IMR-90 (cell line): ENCODE data around the gene TTC38. TPM values are rescaled to one million over a fixed set of nuclear protein-coding genes. Genes with fewer than 3 reads are reported as not detected.

Source experiments
- ATAC-seq: fragments of 200-7000 bp; cut with Tn5 transposase; 2 replicates; pipeline ENCODE4 v1.9.1; 2020; ENCODE audit warnings: low read depth, mild to moderate bottlenecking, moderate library complexity
- BruUV-seq: library from RNA; stranded (reverse); fragments of 400-500 nt; replicated peaks from 2 replicates; lab custom pipeline; 2021; lab: Mats Ljungman, UMichigan
- CTCF ChIA-PET: fragments of 300-600 bp; formaldehyde crosslinking; extraction: SDS; loops from one replicate; lab custom pipeline; 2021; ENCODE audit warnings: antibody characterized with exemption; lab: Yijun Ruan, JAX
- POLR2A ChIA-PET: fragments of 300-600 bp; sonication (Branson Sonifier 250); formaldehyde crosslinking; loops from one replicate; lab custom pipeline; 2022; ENCODE audit warnings: antibody characterized with exemption; ENCODE audit not compliant: unreplicated experiment; lab: Charles Lee
- DNase-seq: peaks from one replicate; pipeline ENCODE4 v3.0.0; 2013
- H2AFZ ChIP-seq: replicated peaks from 2 replicates; pipeline ENCODE3; 2013; ENCODE audit warnings: low read length, mild to moderate bottlenecking; ENCODE audit not compliant: poor library complexity
- H2AK5ac ChIP-seq: 2 replicates; pipeline ENCODE4 v1.6.1; 2013; ENCODE audit warnings: low read depth, low read length, inconsistent platforms
- H2AK9ac ChIP-seq: replicated peaks from 2 replicates; pipeline ENCODE3; 2013; ENCODE audit warnings: mild to moderate bottlenecking, low read depth, low read length, moderate library complexity; ENCODE audit not compliant: poor library complexity
- H2BK120ac ChIP-seq: 2 replicates; pipeline ENCODE4 v1.6.1; 2013; ENCODE audit warnings: low read depth, low read length, inconsistent platforms
- H2BK15ac ChIP-seq: 3 replicates; pipeline ENCODE4 v1.6.1; 2013; ENCODE audit warnings: low read depth, low read length, inconsistent platforms
- H2BK20ac ChIP-seq: 2 replicates; pipeline ENCODE4 v1.6.1; 2013; ENCODE audit warnings: low read depth, mild to moderate bottlenecking, inconsistent platforms, low read length, moderate library complexity
- H2BK5ac ChIP-seq: 2 replicates; pipeline ENCODE4 v1.6.1; 2013; ENCODE audit warnings: mild to moderate bottlenecking, low read depth, low read length, inconsistent platforms; ENCODE audit not compliant: poor library complexity, severe bottlenecking
- H3K14ac ChIP-seq: replicated peaks from 2 replicates; pipeline ENCODE4 v1.6.1; 2013; ENCODE audit warnings: low read depth, low read length, inconsistent platforms
- H3K18ac ChIP-seq: 2 replicates; pipeline ENCODE4 v1.6.1; 2013; ENCODE audit warnings: low read depth, low read length, control low read depth
- H3K23ac ChIP-seq: 2 replicates; pipeline ENCODE4 v1.6.1; 2013; ENCODE audit warnings: low read depth, low read length, inconsistent platforms
- H3K27ac ChIP-seq: 2 replicates; pipeline ENCODE4 v1.5.1; 2013; ENCODE audit warnings: mild to moderate bottlenecking, control low read depth, low read length; ENCODE audit not compliant: insufficient read depth
- H3K27me3 ChIP-seq: 2 replicates; pipeline ENCODE4 v1.6.1; 2013; ENCODE audit warnings: low read length; ENCODE audit not compliant: control insufficient read depth, insufficient read depth
- H3K36me3 ChIP-seq: 2 replicates; pipeline ENCODE4 v1.6.1; 2013; ENCODE audit warnings: low read length, mixed read lengths; ENCODE audit not compliant: control insufficient read depth, insufficient read depth
- H3K4ac ChIP-seq: 2 replicates; pipeline ENCODE4 v1.6.1; 2013; ENCODE audit warnings: low read depth, low read length, inconsistent platforms
- H3K4me1 ChIP-seq: 2 replicates; pipeline ENCODE4 v1.6.1; 2013; ENCODE audit warnings: low read length, mixed read lengths; ENCODE audit not compliant: control insufficient read depth, insufficient read depth
- H3K4me2 ChIP-seq: 2 replicates; pipeline ENCODE4 v1.6.1; 2013; ENCODE audit warnings: low read depth, mild to moderate bottlenecking, control low read depth, low read length, moderate library complexity
- H3K4me3 ChIP-seq: 2 replicates; pipeline ENCODE4 v1.5.1; 2013; ENCODE audit warnings: low read depth, mild to moderate bottlenecking, control low read depth, low read length, moderate library complexity; ENCODE audit not compliant: insufficient read depth
- H3K56ac ChIP-seq: 2 replicates; pipeline ENCODE4 v1.6.1; 2013; ENCODE audit warnings: low read length, inconsistent platforms; ENCODE audit not compliant: insufficient read depth; ENCODE audit errors: extremely low read depth
- H3K79me1 ChIP-seq, 2 experiments: 2 replicates each; pipeline ENCODE4 v1.6.1; 2013; ENCODE audit warnings: low read length in 2 of 2, inconsistent platforms in 1 of 2, low read depth in 1 of 2
- H3K9ac ChIP-seq: 2 replicates; pipeline ENCODE4 v1.6.1; 2013; ENCODE audit warnings: low read depth, low read length, control low read depth
- H3K9me1 ChIP-seq: 2 replicates; pipeline ENCODE4 v1.6.1; 2013; ENCODE audit warnings: low read length, inconsistent platforms; ENCODE audit not compliant: insufficient read depth
- H3K9me3 ChIP-seq: 2 replicates; pipeline ENCODE4 v1.6.1; 2013; ENCODE audit warnings: low read length; ENCODE audit not compliant: control insufficient read depth, insufficient read depth
- H4K20me1 ChIP-seq: 2 replicates; pipeline ENCODE4 v1.6.1; 2013; ENCODE audit warnings: low read length, inconsistent platforms; ENCODE audit not compliant: insufficient read depth
- H4K5ac ChIP-seq: 2 replicates; pipeline ENCODE4 v1.6.1; 2013; ENCODE audit warnings: mild to moderate bottlenecking, low read depth, low read length, control low read depth
- H4K8ac ChIP-seq, 2 experiments: 2 replicates each; pipeline ENCODE4 v1.6.1; 2013; ENCODE audit warnings: low read depth in 2 of 2, low read length in 2 of 2, control low read depth in 1 of 2, inconsistent platforms in 1 of 2
- H4K91ac ChIP-seq: 2 replicates; pipeline ENCODE4 v1.6.1; 2013; ENCODE audit warnings: low read depth, low read length, inconsistent platforms; ENCODE audit not compliant: insufficient read depth
- BHLHE40 ChIP-seq: fragments of 150-350 bp; IDR thresholded peaks from 2 replicates; pipeline ENCODE4 v1.6.1; 2016; ENCODE audit warnings: mild to moderate bottlenecking, low read depth, low read length
- CEBPB ChIP-seq: IDR thresholded peaks from 2 replicates; pipeline ENCODE4 v1.6.1; 2012; ENCODE audit warnings: low read depth, low read length, improper control_type of control experiment
- CHD1 ChIP-seq: IDR thresholded peaks from 2 replicates; pipeline ENCODE4 v1.6.1; 2012; ENCODE audit warnings: low read depth, low read length, improper control_type of control experiment
- CTCF ChIP-seq: conservative IDR thresholded peaks from 2 replicates; pipeline ENCODE4 v1.5.1; 2012; ENCODE audit warnings: mild to moderate bottlenecking, low read depth, low read length, improper control_type of control experiment
- ELK1 ChIP-seq: fragments of 150-350 bp; IDR thresholded peaks from 2 replicates; pipeline ENCODE4 v1.6.1; 2016; ENCODE audit warnings: low read depth, mild to moderate bottlenecking, low read length, moderate library complexity, borderline replicate concordance
- FOS ChIP-seq: fragments of 150-350 bp; IDR thresholded peaks from 2 replicates; pipeline ENCODE4 v1.6.1; 2016; ENCODE audit warnings: low read depth, low read length
- MAFK ChIP-seq: IDR thresholded peaks from 2 replicates; pipeline ENCODE4 v1.6.1; 2012; ENCODE audit warnings: low read depth, low read length, improper control_type of control experiment
- MAZ ChIP-seq: IDR thresholded peaks from 2 replicates; pipeline ENCODE4 v1.6.1; 2012; ENCODE audit warnings: low read depth, mild to moderate bottlenecking, low read length, improper control_type of control experiment, moderate library complexity, borderline replicate concordance
- MXI1 ChIP-seq: IDR thresholded peaks from 2 replicates; pipeline ENCODE4 v1.6.1; 2012; ENCODE audit warnings: low read depth, mild to moderate bottlenecking, low read length, moderate library complexity, borderline replicate concordance
- NFE2L2 ChIP-seq: fragments of 150-350 bp; IDR thresholded peaks from 2 replicates; pipeline ENCODE4 v1.6.1; 2016; ENCODE audit warnings: low read depth, mild to moderate bottlenecking, low read length
- POLR2A ChIP-seq: IDR thresholded peaks from 2 replicates; pipeline ENCODE4 v1.6.1; 2012; ENCODE audit warnings: mild to moderate bottlenecking, low read depth, low read length
- RAD21 ChIP-seq: IDR thresholded peaks from 2 replicates; pipeline ENCODE4 v1.6.1; 2012; ENCODE audit warnings: low read length, improper control_type of control experiment
- RCOR1 ChIP-seq: IDR thresholded peaks from 2 replicates; pipeline ENCODE4 v1.6.1; 2012; ENCODE audit warnings: mild to moderate bottlenecking, low read length, improper control_type of control experiment; ENCODE audit not compliant: insufficient replicate concordance
- RFX5 ChIP-seq: IDR thresholded peaks from 2 replicates; pipeline ENCODE4 v1.8.0; 2012; ENCODE audit warnings: low read depth, mild to moderate bottlenecking, low read length, moderate library complexity
- SMC3 ChIP-seq: fragments of 150-350 bp; IDR thresholded peaks from 2 replicates; pipeline ENCODE4 v1.6.1; 2016; ENCODE audit warnings: low read depth, mild to moderate bottlenecking, antibody characterized with exemption, low read length, moderate library complexity
- WGBS, 2 experiments: methylation state at CpG; one replicate each; pipeline versions ENCODE4 v1.1.5 to v1.1.7; 2013; ENCODE audit warnings: missing lambda C conversion rate in 2 of 2; ENCODE audit not compliant: insufficient read length in 1 of 2; ENCODE audit errors: extremely low coverage in 2 of 2; 5-methylcytosine and 5-hydroxymethylcytosine counted together
- dilution Hi-C: fragments of 300-500 bp; cut with HindIII; formaldehyde crosslinking; loops from one replicate; pipeline ENCODE4 v1.14.3; 2018; ENCODE audit warnings: low sequenced_read_pairs; ENCODE audit not compliant: unreplicated experiment
- in situ Hi-C: fragments of 300-500 bp; cut with MboI; formaldehyde crosslinking; loops from 3 replicates; pipeline ENCODE4 v1.14.3; 2019; ENCODE audit warnings: low sequenced_read_pairs, inconsistent platforms, mixed read lengths
- intact Hi-C: fragments of 100-400 bp; cut with micrococcal nuclease; formaldehyde crosslinking; loops from 2 replicates; pipeline ENCODE4 v1.10.0; 2022
- polyA plus RNA-seq, 3 experiments: library from polyadenylated mRNA; depleted of rRNA; stranded (reverse); fragments of >200 nt; gene quantifications; 2 replicates each; pipeline ENCODE4 v1.2.3, GENCODE V29; 2012; ENCODE audit warnings: low replicate concordance in 1 of 3
- total RNA-seq: library from RNA; depleted of rRNA; stranded (reverse); fragments of >200 nt; gene quantifications from 2 replicates; pipeline ENCODE4 v1.2.3, GENCODE V29; 2012

TTC38 gene
- total and polyA plus RNA-seq, 2 of the 4 experiments (the other 2 are of a cell fraction), result 43.6 to 52.3 TPM

GRCh38 chr22:46286006-46286405, 18.2 kb downstream of the TTC38 start:
- Histone ChIP-seq H4K20me1 (no peaks in the 10 kb centered on the region), H3K4me1 (no peaks in the 10 kb centered on the region), H3K36me3 (peaks cover 64% of the 10 kb centered on the region), H3K56ac (no peak overlapping the region), H2BK5ac (no peak overlapping the region), H3K4me2 (no peak overlapping the region), H3K27me3 (no peaks in the 10 kb centered on the region), H2BK15ac (no peak overlapping the region), H3K18ac (no peak overlapping the region), H3K4ac (no peak overlapping the region), H3K9ac (no peak overlapping the region), H3K14ac (no peak overlapping the region), H2AK9ac (no peak overlapping the region), H4K5ac (no peak overlapping the region), H3K4me3 (no peak overlapping the region), H3K79me1 (no peaks in the 10 kb centered on the region; a peak in 1 of 4 replicates), H4K91ac (no peak overlapping the region), H2AFZ (no peak overlapping the region), H2AK5ac (no peak overlapping the region), H2BK120ac (no peak overlapping the region), H2BK20ac (no peak overlapping the region), H3K27ac (peak overlapping the region; percentile 50; the same call in 1 of the 2 replicates), H3K9me3 (no peaks in the 10 kb centered on the region), H3K23ac (no peak overlapping the region), H3K9me1 (0 out of 2 replicates have a peak, but pooled peaks cover 2% of the 10 kb centered on the region), H4K8ac (no peak overlapping the region)
- peak; percentile 39 for DNase-seq
- CTCF ChIA-PET, result no interaction called here
- WGBS, 2 experiments, result no CpG with 5 or more reads among the region's 3 CpGs
- no peak for TF ChIP-seq MAFK
- TF ChIP-seq RAD21, result no peak
- TF ChIP-seq RFX5, result no peak
- TF ChIP-seq NFE2L2, result no peak
- no peak for TF ChIP-seq BHLHE40
- TF ChIP-seq CEBPB, result no peak
- TF ChIP-seq CHD1, result no peak
- TF ChIP-seq ELK1, result no peak
- TF ChIP-seq MAZ, result no peak
- TF ChIP-seq CTCF, result no peak
- TF ChIP-seq POLR2A, result no peak
- TF ChIP-seq MXI1, result no peak
- no peak for TF ChIP-seq RCOR1
- no peak for TF ChIP-seq SMC3
- TF ChIP-seq FOS, result no peak
- BruUV-seq, result no TSS peak
- intact Hi-C loops, result no loop called here
- in situ Hi-C loops, result no loop called here
- POLR2A ChIA-PET, result no interaction called here
- ATAC-seq, result peak; percentile 83
- dilution Hi-C loops, result no loop called here
